Neutrophil (primary cell): ENCODE measurements around the gene SYCE3.
A peak's percentile ranks its signal among the peaks of the same experiment; 100 is the strongest.

Source experiments
- H3K27ac ChIP-seq: fragments of 200-600 bp; sonication (generic); 2 replicates; pipeline ENCODE4 v1.5.1; 2016; ENCODE audit warnings: mild to moderate bottlenecking, moderate library complexity
- H3K27me3 ChIP-seq: fragments of 200-600 bp; sonication (generic); 2 replicates; pipeline ENCODE4 v1.6.0; 2016; ENCODE audit warnings: mild to moderate bottlenecking
- H3K36me3 ChIP-seq: fragments of 200-600 bp; sonication (generic); 2 replicates; pipeline ENCODE4 v1.5.1; 2017
- H3K4me1 ChIP-seq, 2 experiments: fragments of 200-600 bp in 1 of 2; sonication (generic) in 1 of 2; 1 replicate in 1 of 2; 2 replicates in 1 of 2; pipeline versions ENCODE4 v1.5.1 to v1.6.1; 2013 to 2016; ENCODE audit warnings: low read depth in 1 of 2, low read length in 1 of 2, mild to moderate bottlenecking in 1 of 2, moderate library complexity in 1 of 2; ENCODE audit not compliant: control insufficient read depth in 1 of 2, insufficient read depth in 1 of 2
- H3K4me3 ChIP-seq, 2 experiments: fragments of 200-600 bp in 1 of 2; sonication (generic) in 1 of 2; 1 replicate in 1 of 2; 2 replicates in 1 of 2; pipeline ENCODE4 v1.5.1; 2013 to 2016; ENCODE audit warnings: low read depth in 1 of 2, low read length in 1 of 2, mild to moderate bottlenecking in 1 of 2, moderate library complexity in 1 of 2
- H3K9me3 ChIP-seq: fragments of 200-600 bp; sonication (generic); 2 replicates; pipeline ENCODE4 v1.5.1; 2016
- CTCF ChIP-seq: fragments of 200-600 bp; sonication (generic); IDR thresholded peaks from 2 replicates; pipeline ENCODE4 v1.5.1; 2016; ENCODE audit warnings: antibody characterized with exemption

Gene SYCE3

GRCh38 chr22:50503475-50504145 lies 59.1 kb downstream of the SYCE3 start:
- Histone ChIP-seq H3K4me3 (no peak overlapping the region), H3K27ac (no peak overlapping the region), H3K4me1 (peaks cover 13 to 14% of the 10 kb centered on the region in 2 experiments), H3K36me3 (peaks cover 47% of the 10 kb centered on the region), H3K9me3 (no peaks in the 10 kb centered on the region), H3K27me3 (no peaks in the 10 kb centered on the region)
- TF ChIP-seq CTCF: no peak

GRCh38 chr22:50502628-50503474 lies 59.9 kb downstream of the SYCE3 start:
- H3K4me1 ChIP-seq: peaks cover 11% of the 10 kb centered on the region in 2 experiments

GRCh38 chr22:50502096-50502495 lies 60.6 kb downstream of the SYCE3 start:
- no peak for TF ChIP-seq CTCF
- H3K27ac ChIP-seq: peak overlapping the region; percentile 10
- no peak overlapping the region for H3K4me3 ChIP-seq
- H3K4me1 ChIP-seq: peaks cover 8 to 9% of the 10 kb centered on the region in 2 experiments
- H3K27me3 ChIP-seq: peaks cover 1% of the 10 kb centered on the region
- peaks cover 47% of the 10 kb centered on the region for H3K36me3 ChIP-seq
- H3K9me3 ChIP-seq: no peaks in the 10 kb centered on the region

More at GRCh38 chr22:50502628-50503474, 59.9 kb downstream of the SYCE3 start:
- Histone ChIP-seq H3K9me3 (no peaks in the 10 kb centered on the region), H3K27ac (peak overlapping the region; percentile 10), H3K36me3 (peaks cover 47% of the 10 kb centered on the region), H3K27me3 (no peaks in the 10 kb centered on the region), H3K4me3 (no peak overlapping the region)
- TF ChIP-seq CTCF: no peak
